COLO668 (cell line): Measurements from ENCODE around the gene TRAP1.

Experiments used
- DNase-seq: peaks from one replicate; lab custom pipeline; 2025; ENCODE audit not compliant: unreplicated experiment; lab: John Stamatoyannopoulos, UW

The TRAP1 gene

DNA sequence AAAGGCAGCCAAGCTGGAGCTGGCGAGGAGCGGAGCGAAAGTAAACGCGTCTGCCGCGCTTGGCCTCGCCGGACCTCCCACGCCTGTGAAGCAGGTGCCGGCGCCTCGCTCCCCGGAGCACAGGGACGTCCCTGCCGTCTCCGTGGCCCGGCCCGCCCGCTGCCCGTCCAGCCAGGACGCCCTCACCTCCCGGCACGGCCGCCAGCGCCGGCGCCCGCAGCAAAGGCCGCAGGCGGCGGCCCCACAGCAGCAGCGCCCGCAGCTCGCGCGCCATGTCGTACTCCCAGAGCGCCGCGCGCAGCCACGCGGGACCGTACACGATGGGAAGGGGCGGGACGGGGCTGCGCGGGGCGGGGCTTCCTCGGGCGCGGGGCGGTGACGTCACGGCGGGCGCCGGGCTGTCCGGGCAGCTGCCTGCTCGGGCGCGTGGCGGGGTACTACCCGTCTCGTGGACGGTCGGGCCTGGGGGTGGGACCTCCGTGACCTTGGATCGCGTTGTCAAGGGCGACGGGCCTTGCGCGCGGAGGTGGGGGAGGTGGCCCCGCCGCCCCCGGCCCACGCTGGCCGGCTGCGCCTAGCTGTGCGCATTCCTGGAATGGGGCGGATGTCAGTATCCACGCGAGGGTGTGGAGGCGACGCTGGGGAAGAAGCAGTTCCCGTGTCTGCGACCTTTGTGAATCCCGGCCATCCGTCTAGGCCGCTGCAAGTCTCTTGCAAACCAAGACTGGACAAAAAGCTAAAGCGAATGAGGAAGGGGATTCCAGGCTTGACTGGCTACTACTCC is at the start of gene TRAP1:
TSS of gene TRAP1 (minus strand) at position 290 of the 784 bp plus-strand sequence. CDS start at position 274, 16 bp downstream.
- peak; percentile 92 for DNase-seq

DNA sequence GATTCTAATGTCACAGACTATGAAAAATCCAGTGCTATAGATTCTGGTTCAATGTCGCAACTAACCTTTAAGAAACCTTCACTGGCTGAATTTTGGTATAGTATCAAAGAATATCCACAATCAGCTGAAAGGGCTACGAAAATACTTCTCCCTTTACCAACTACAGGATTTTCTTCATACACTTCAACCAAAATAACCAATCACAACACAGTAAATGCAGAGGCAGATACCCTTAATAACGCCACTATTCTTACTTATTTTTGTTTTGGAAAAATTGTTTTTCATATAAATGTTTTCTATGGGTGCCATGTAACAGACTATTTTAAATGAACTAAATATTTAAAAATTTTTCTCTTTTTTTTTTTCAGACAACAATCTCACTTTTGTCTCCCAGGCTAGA is 48.9 kb upstream of the TRAP1 start:
- no peak for DNase-seq

DNA sequence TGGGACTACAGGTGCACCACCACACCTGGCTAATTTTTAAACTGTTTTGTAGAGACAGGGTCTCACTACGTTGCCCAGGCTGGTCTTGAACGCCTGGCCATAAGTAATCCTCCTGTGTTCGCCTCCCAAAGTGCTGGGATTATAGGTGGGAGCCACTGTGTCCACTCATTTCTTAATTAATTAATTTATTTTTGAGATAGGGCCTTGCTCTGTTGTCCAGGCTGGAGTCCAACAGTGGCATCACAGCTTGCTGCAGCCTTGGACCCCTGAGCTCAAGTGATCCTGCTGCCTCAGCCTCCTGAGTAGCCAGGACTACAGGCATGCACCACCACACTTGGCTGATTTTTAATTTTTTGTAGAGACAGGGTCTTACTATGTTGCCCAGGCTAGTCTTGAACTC is 47.1 kb upstream of the TRAP1 start:
- DNase-seq, result no peak

GRCh38 chr16:3762107-3762750 is 44.9 kb upstream of the TRAP1 start:
- no peak for DNase-seq

DNA sequence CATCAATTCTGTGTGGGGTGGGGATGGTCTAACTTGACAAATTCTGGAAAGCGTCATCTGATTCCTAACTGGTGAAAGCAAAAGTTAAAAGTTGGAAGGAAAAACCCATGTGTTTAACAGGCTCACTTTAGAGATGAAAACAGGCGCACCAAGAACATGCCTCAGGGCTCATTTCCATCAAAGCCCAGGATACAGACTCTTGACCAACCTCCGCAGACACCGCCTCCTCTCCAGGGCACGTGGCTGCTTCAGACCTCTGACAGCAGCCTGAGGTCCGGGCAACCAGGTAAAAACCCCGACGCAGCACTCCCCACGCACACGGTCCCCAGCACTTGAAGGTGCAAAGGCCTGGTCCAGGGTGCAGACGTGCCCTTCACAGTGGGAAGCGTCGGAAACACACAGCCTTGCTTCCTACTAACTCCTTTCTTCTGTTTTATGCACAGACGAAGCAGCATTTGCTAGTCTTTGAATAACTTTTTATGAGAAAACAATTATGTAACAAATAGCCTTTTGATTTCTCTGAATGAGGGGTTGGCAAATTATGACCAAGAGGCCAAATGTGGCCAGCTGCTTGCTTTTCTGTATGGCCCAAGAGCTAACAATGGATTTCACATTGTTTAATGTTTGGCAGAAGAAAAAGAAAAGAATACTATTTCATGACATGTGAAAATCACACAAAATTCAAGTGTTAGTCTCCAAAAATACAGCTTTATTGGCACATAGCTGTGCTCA is 44.2 kb upstream of the TRAP1 start:
- no peak for DNase-seq

GRCh38 chr16:3760518-3760917 is 43.2 kb upstream of the TRAP1 start:
- no peak for DNase-seq

- no peak for DNase-seq
Observed at GRCh38 chr16:3759736-3760135, 42.4 kb upstream of the TRAP1 start.

DNA sequence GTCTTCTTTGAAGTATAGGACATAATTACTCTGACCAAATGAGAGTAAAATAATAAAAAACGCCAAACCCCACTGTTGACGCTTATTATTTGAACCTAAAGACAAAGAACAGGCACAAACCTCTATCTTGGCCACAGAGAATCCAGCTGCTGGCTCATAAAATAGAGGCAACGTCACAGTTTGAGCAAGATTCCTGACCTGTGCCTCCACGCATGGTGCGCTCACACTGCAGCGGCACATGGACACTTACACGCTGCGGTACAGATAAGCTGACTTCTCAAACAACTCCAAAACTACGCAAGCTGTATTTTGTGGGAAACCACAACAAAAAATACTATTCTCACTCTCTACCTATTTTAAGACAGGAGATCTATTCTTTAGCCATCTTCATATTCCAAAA is 38.8 kb upstream of the TRAP1 start:
- no peak for DNase-seq

- DNase-seq, result no peak
Observed at GRCh38 chr16:3755249-3755648, 37.9 kb upstream of the TRAP1 start.

DNA sequence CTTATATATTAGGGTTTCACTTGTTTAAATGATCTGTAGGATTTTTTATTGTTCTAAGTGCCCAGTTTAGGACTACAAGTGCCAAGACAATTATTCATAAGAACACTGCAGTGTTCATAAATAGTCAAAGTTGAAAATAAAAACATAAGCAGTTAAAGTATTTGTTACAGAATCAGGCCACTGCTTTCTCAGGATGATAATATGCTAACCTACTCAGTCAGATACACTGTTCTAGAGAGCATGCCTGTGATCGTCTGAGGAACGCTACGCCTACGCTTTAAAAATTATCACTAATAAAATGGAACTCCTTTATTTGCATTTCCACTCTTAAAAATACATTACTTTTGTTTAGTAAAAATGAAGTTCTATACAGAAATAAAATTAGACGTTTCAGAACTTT is 37.4 kb upstream of the TRAP1 start:
- DNase-seq, result no peak

- no peak for DNase-seq
Observed at GRCh38 chr16:3754081-3754703, 36.9 kb upstream of the TRAP1 start.

DNA sequence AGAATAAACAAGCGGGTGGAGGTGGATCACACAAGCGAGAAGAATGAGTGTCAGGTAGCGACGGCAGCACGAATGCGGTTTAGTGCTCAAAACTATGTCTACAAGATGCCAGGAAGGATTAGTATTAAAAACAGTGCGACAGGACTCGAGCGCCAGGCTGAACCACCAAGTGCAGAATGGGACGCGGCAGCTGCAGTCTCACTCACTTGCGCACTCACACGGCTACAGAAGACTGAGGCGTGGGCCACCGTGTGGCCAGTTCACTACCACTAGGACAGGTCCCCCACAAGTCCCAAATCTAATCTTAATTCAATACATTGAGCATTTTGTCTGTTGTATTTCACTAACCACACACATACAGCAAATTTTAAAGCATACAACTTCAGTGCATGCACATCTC is 35.7 kb upstream of the TRAP1 start:
- DNase-seq, result no peak

DNA sequence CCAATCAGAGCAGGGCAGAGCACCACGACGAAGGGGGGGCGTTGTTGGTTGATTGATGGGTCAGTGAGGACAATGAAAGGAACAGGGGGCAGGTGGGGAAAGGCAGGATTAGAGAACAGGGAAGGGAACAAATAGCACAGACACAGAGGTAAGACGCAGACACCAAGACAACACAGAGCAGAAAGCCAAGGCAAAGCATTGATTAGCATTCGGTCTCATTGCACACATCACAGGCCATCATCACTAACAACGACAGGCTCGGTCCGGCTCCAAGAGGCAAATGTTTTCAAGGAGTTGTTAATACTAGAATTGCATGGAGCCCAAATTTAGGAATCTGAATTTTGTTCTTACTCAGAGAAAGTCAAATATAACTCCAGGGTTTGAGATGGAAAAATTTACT is 34.6 kb upstream of the TRAP1 start:
- DNase-seq, result no peak

DNA sequence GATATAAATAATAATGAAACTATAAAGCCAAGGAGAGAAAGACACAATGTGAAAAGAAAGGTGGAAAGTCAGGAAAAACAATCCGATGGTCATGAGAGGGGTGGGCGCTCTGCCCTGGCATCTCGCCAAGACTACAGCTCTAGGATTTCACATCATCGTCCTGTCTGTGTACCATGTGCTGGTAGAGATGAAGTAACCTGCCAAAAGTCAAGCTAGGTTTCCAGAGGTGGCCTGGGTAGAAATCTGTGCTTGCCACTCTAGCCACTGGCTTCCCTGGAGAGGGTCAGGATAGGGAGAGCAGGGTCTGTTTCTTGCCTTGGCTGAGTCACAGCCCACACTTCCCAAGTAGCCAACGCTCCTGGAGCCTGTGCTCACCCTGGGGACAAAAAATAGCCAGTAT is 31.0 kb upstream of the TRAP1 start:
- no peak for DNase-seq

- no peak for DNase-seq
Observed at GRCh38 chr16:3745751-3746355, 28.5 kb upstream of the TRAP1 start.

DNA sequence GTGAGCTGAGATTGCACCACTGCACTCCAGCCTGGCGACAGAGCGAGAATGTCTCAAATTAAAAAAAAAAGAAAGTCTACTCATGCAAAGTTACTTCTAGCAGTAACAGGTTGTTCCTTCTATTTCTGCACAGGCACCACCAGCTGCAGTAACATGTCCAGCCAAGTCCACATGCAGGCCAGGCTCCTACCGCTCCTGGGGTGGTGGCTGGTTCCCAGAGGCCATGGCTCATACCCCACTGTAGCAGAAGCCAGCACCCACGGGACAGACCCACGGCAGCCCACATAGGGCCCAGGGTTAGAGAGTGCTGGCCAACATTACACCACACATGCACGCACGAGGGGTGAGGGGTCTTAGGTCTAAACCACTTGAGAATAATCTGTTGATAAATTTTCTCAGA is 26.7 kb upstream of the TRAP1 start:
- DNase-seq, result no peak

- DNase-seq, result no peak
Observed at GRCh38 chr16:3740934-3741333, 23.6 kb upstream of the TRAP1 start.

- no peak for DNase-seq
Observed at GRCh38 chr16:3740186-3740585, 22.9 kb upstream of the TRAP1 start.

GRCh38 chr16:3739636-3740035 is 22.3 kb upstream of the TRAP1 start:
- DNase-seq, result no peak

DNA sequence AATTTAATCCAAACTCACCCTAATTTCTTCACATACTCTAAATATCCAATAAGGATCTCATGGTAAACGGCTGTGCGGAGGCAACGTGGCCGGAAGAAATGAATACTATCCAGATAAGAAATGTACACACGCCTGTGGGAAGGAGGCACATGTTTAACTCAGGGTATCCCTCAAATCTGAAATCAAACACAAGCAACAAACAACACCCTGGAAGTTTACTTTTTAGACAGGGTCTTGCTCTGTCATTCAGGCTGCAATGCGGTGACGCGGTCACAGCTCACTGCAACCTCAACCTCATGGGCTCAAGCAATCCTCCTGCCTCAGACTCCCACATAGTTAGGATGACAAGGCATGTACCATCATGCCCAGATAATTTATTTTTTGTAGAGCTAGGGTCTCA is 21.2 kb upstream of the TRAP1 start:
- no peak for DNase-seq

DNA sequence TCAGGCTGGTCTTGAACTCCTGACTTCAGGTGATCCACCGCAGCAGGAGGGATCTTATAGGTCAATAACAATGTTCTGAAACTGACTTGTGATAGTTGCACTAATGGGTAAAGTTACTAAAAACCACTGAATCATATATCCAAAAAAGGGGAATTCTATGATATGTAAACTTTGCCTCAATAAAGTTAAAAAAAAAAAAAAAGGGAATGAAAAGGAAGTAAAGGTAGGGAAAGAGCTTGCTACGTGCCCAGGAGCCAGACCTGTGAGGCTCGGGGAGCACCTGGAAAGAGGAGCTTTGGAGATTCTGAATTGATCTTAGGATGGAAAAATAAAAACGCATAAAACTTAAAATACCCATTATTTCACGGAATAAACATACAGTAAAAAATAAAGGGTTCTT is 20.8 kb upstream of the TRAP1 start:
- no peak for DNase-seq
